Measurements from ENCODE around the gene DAB2. TPM values are rescaled to one million over a fixed set of nuclear protein-coding genes. Genes with fewer than 3 reads are reported as not detected.

The DAB2 gene
- polyA plus RNA-seq, 1 donor (not counting 4 experiments of a cell fraction or from before 2014, with no cell fraction given) = 10.4 TPM

GRCh38 chr5:39432696-39433530 lies 8.1 kb upstream of the DAB2 start:
- Histone ChIP-seq H3K9ac (ENCODE audit: control insufficient read depth, extremely low read depth, insufficient read depth, low read length) (no peak overlapping the region), H3K4me3 (ENCODE audit: control insufficient read depth in 2 of 3, extremely low read depth in 1 of 3, insufficient read depth in 2 of 3, low read depth in 1 of 3, low read length in 3 of 3) (no peak overlapping the region), H4K20me1 (ENCODE audit: control insufficient read depth, extremely low read depth, insufficient read depth, low read length) (no peaks in the 10 kb centered on the region), H3K4me2 (ENCODE audit: control insufficient read depth, extremely low read depth, insufficient read depth, low read depth, low read length) (no peak overlapping the region), H3K27ac (ENCODE audit: control insufficient read depth, insufficient read depth, low read length) (no peak overlapping the region), H3K79me2 (ENCODE audit: control insufficient read depth, insufficient read depth, low read length) (no peaks in the 10 kb centered on the region), H3K9me3 (ENCODE audit: control insufficient read depth, low read depth, low read length) (no peaks in the 10 kb centered on the region), H3K27me3 (ENCODE audit: control insufficient read depth, extremely low read depth, insufficient read depth, low read length) (no peaks in the 10 kb centered on the region), H2AFZ (ENCODE audit: control insufficient read depth, low read length) (no peak overlapping the region), H3K4me1 (ENCODE audit: control insufficient read depth, extremely low read depth, insufficient read depth, low read length) (peaks cover 7% of the 10 kb centered on the region), H3K9me1 (ENCODE audit: control insufficient read depth, extremely low read depth, insufficient read depth, low read length) (no peaks in the 10 kb centered on the region), H3K36me3 (ENCODE audit: control insufficient read depth in 2 of 2, extremely low read depth in 1 of 2, insufficient read depth in 2 of 2, low read length in 2 of 2) (no peaks in the 10 kb centered on the region)
- no peak for DNase-seq (ENCODE audit: low read depth, low spot score)
- dilution Hi-C loops (cut with MboI; ENCODE audit: extremely low pct_ligation_motif_present, low sequenced_read_pairs) = no loop called here
- no peak for FAIRE-seq
- no peak for TF ChIP-seq CTCF (optimal IDR thresholded peaks at IDR 0.05 in 1 of 3, IDR thresholded peaks at IDR 0.05 in 1 of 3, conservative IDR thresholded peaks at IDR 0.05 in 1 of 3; ENCODE audit: extremely low read depth in 1 of 3, insufficient read depth in 2 of 3, low read length in 3 of 3)

GRCh38 chr5:39430461-39430860 lies 5.7 kb upstream of the DAB2 start:
- Histone ChIP-seq H2AFZ (ENCODE audit: control insufficient read depth, low read length) (no peak overlapping the region), H3K27me3 (ENCODE audit: control insufficient read depth, extremely low read depth, insufficient read depth, low read length) (no peaks in the 10 kb centered on the region), H3K9me3 (ENCODE audit: control insufficient read depth, low read depth, low read length) (no peaks in the 10 kb centered on the region), H3K4me2 (ENCODE audit: control insufficient read depth, extremely low read depth, insufficient read depth, low read depth, low read length) (no peak overlapping the region), H3K4me1 (ENCODE audit: control insufficient read depth, extremely low read depth, insufficient read depth, low read length) (peaks cover 7% of the 10 kb centered on the region), H3K4me3 (ENCODE audit: control insufficient read depth in 2 of 3, extremely low read depth in 1 of 3, insufficient read depth in 2 of 3, low read depth in 1 of 3, low read length in 3 of 3) (no peak overlapping the region), H3K79me2 (ENCODE audit: control insufficient read depth, insufficient read depth, low read length) (no peaks in the 10 kb centered on the region), H4K20me1 (ENCODE audit: control insufficient read depth, extremely low read depth, insufficient read depth, low read length) (no peaks in the 10 kb centered on the region), H3K9ac (ENCODE audit: control insufficient read depth, extremely low read depth, insufficient read depth, low read length) (no peak overlapping the region), H3K9me1 (ENCODE audit: control insufficient read depth, extremely low read depth, insufficient read depth, low read length) (no peaks in the 10 kb centered on the region), H3K36me3 (ENCODE audit: control insufficient read depth in 2 of 2, extremely low read depth in 1 of 2, insufficient read depth in 2 of 2, low read length in 2 of 2) (no peaks in the 10 kb centered on the region), H3K27ac (ENCODE audit: control insufficient read depth, insufficient read depth, low read length) (no peak overlapping the region)
- TF ChIP-seq EZH2 (IDR thresholded peaks at IDR 0.05; ENCODE audit: low read length) (no peak), CTCF (optimal IDR thresholded peaks at IDR 0.05 in 1 of 3, IDR thresholded peaks at IDR 0.05 in 1 of 3, conservative IDR thresholded peaks at IDR 0.05 in 1 of 3; ENCODE audit: extremely low read depth in 1 of 3, insufficient read depth in 2 of 3, low read length in 3 of 3) (no peak)
- dilution Hi-C loops (cut with MboI; ENCODE audit: extremely low pct_ligation_motif_present, low sequenced_read_pairs) = no loop called here
- no peak for FAIRE-seq
- DNase-seq (ENCODE audit: low read depth, low spot score) = no peak
